Activated CD8-positive, alpha-beta memory T cell treated with anti-CD3 and anti-CD28 coated beads, Interleukin-2, amount 50 U/mL, for 24 hours (primary cell): ENCODE measurements around the gene RPL35.

Experiments used
- DNase-seq: peaks from one replicate; pipeline ENCODE4 v3.0.0-alpha.2; 2020; ENCODE audit errors: extremely low read depth

The RPL35 gene

GRCh38 chr9:124820698-124821623, 40.8 kb downstream of the RPL35 start:
- DNase-seq, result no peak

- DNase-seq, result no peak
Measured at GRCh38 chr9:124818431-124819281, 43.1 kb downstream of the RPL35 start.

- DNase-seq, result no peak
Measured at GRCh38 chr9:124815601-124816000, 46.2 kb downstream of the RPL35 start.

GRCh38 chr9:124814164-124814535, 47.6 kb downstream of the RPL35 start:
- no peak for DNase-seq

- no peak for DNase-seq
Measured at GRCh38 chr9:124813501-124814163, 48.1 kb downstream of the RPL35 start.

GRCh38 chr9:124813041-124813440, 48.7 kb downstream of the RPL35 start:
- DNase-seq, result no peak

- no peak for DNase-seq
Measured at GRCh38 chr9:124812441-124812876, 49.3 kb downstream of the RPL35 start.

GRCh38 chr9:124810663-124811355, 50.9 kb downstream of the RPL35 start:
- DNase-seq, result no peak

GRCh38 chr9:124809741-124810500, 51.8 kb downstream of the RPL35 start:
- DNase-seq, result no peak

- no peak for DNase-seq
Measured at GRCh38 chr9:124809211-124809610, 52.5 kb downstream of the RPL35 start.

- DNase-seq, result no peak
Measured at GRCh38 chr9:124808246-124808956, 53.4 kb downstream of the RPL35 start.
